B cell (primary cell): ENCODE results near the gene CHST11.

Experiments used
- CTCF ChIP-seq: fragments of 200-600 bp; IDR thresholded peaks from one replicate; pipeline ENCODE4 v1.8.0; 2022; ENCODE audit warnings: antibody characterized with exemption, mild to moderate bottlenecking
- EZH2 ChIP-seq: IDR thresholded peaks from 2 replicates; pipeline ENCODE4 v1.6.1; 2012; ENCODE audit warnings: borderline replicate concordance, low read depth, mild to moderate bottlenecking, moderate library complexity, low read length; ENCODE audit not compliant: insufficient read depth, poor library complexity, severe bottlenecking

- TF ChIP-seq CTCF (no peak), EZH2 (no peak)
Observed at GRCh38 chr12:104496336-104496735, 39.6 kb downstream of the CHST11 start.
